SK-N-SH treated with all-trans-retinoic acid at 6 μM for 48 hours (cell line): ENCODE data around the gene SLC17A9.

Source experiments
- ARNTL ChIP-seq: fragments of 450-650 bp; formaldehyde crosslinking; IDR thresholded peaks from 2 replicates; pipeline ENCODE4 v1.5.0; 2020; ENCODE audit warnings: low read depth, mild to moderate bottlenecking, moderate library complexity, borderline replicate concordance
- CSDC2 ChIP-seq: fragments of 250-450 bp; sonication (Bioruptor Pico); IDR thresholded peaks from 2 replicates; pipeline ENCODE4 v1.5.0; 2020; ENCODE audit warnings: mild to moderate bottlenecking, moderate library complexity
- GLIS3 ChIP-seq: fragments of 250-450 bp; sonication (Bioruptor Pico); IDR thresholded peaks from 2 replicates; pipeline ENCODE4 v1.5.0; 2020; ENCODE audit warnings: mild to moderate bottlenecking, moderate library complexity
- OSR1 ChIP-seq: fragments of 250-450 bp; sonication (Bioruptor Pico); IDR thresholded peaks from 2 replicates; pipeline ENCODE4 v1.8.0; 2022; ENCODE audit warnings: moderate library complexity, mild to moderate bottlenecking, inconsistent platforms
- RARB ChIP-seq: fragments of 250-450 bp; sonication (Bioruptor Pico); IDR thresholded peaks from 2 replicates; pipeline ENCODE4 v1.8.0; 2021; ENCODE audit warnings: mild to moderate bottlenecking, moderate library complexity
- ZFP30 ChIP-seq: fragments of 450-650 bp; formaldehyde crosslinking; IDR thresholded peaks from 2 replicates; pipeline ENCODE4 v1.5.0; 2022; ENCODE audit warnings: mild to moderate bottlenecking, moderate library complexity
- ZNF565 ChIP-seq: fragments of 450-650 bp; formaldehyde crosslinking; conservative IDR thresholded peaks from 2 replicates; pipeline ENCODE4 v1.5.0; 2020; ENCODE audit warnings: low read depth, mild to moderate bottlenecking, moderate library complexity
- TF ChIP-seq, protein P1 (sequence below): fragments of 250-450 bp; sonication (Bioruptor Pico); IDR thresholded peaks from 2 replicates; pipeline ENCODE4 v1.5.1; 2021; ENCODE audit warnings: mild to moderate bottlenecking, moderate library complexity
- TF ChIP-seq, protein P2 (sequence below): fragments of 250-450 bp; sonication (Bioruptor Pico); IDR thresholded peaks from 2 replicates; pipeline ENCODE4 v1.5.1; 2020; ENCODE audit warnings: low read depth, mild to moderate bottlenecking, moderate library complexity
- TF ChIP-seq, protein P3 (sequence below): fragments of 250-450 bp; sonication (Bioruptor Pico); IDR thresholded peaks from 2 replicates; pipeline ENCODE4 v1.8.0; 2020; ENCODE audit warnings: mild to moderate bottlenecking, moderate library complexity, borderline replicate concordance

DNA sequence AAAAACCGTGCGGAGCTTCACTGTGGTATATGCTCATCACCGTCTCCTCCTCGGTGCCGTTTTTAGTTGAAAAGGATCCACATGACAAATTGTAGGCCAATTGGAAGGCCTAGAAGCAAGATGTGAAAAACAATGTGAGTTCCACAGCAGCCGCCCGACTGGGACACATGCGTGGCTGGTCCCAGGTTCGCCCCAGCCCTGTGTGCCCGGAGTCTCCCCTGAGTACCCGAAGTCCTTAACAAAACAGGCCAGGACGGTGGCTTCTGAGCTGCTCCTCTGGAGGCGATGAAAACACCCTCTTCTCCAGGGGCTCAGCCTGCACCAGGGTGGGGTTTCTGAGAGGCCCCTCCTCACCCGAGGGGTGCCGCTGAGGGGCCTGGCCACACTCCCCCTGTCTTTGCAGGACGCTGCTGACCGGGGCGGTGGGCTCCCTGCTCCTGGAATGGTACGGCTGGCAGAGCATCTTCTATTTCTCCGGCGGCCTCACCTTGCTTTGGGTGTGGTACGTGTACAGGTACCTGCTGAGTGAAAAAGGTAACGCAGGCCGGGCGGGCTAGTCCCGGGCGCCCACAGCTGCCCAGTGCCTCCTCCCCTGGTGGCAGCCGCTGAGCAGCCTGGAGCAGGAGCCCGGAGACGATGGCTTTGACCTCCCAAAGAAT lies 9.8 kb downstream of the SLC17A9 start:
- TF ChIP-seq, protein P1, sequence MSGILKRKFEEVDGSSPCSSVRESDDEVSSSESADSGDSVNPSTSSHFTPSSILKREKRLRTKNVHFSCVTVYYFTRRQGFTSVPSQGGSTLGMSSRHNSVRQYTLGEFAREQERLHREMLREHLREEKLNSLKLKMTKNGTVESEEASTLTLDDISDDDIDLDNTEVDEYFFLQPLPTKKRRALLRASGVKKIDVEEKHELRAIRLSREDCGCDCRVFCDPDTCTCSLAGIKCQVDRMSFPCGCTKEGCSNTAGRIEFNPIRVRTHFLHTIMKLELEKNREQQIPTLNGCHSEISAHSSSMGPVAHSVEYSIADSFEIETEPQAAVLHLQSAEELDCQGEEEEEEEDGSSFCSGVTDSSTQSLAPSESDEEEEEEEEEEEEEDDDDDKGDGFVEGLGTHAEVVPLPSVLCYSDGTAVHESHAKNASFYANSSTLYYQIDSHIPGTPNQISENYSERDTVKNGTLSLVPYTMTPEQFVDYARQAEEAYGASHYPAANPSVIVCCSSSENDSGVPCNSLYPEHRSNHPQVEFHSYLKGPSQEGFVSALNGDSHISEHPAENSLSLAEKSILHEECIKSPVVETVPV (CRISPR knock-in tag) = no peak
- TF ChIP-seq, protein P2, sequence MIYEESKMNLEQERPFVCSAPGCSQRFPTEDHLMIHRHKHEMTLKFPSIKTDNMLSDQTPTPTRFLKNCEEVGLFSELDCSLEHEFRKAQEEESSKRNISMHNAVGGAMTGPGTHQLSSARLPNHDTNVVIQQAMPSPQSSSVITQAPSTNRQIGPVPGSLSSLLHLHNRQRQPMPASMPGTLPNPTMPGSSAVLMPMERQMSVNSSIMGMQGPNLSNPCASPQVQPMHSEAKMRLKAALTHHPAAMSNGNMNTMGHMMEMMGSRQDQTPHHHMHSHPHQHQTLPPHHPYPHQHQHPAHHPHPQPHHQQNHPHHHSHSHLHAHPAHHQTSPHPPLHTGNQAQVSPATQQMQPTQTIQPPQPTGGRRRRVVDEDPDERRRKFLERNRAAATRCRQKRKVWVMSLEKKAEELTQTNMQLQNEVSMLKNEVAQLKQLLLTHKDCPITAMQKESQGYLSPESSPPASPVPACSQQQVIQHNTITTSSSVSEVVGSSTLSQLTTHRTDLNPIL (CRISPR knock-in tag) = no peak
- TF ChIP-seq ZFP30 (CRISPR knock-in tag) = no peak
- no peak for TF ChIP-seq RARB (CRISPR knock-in tag)
- TF ChIP-seq CSDC2 (CRISPR knock-in tag) = no peak
- no peak for TF ChIP-seq GLIS3 (CRISPR knock-in tag)
- no peak for TF ChIP-seq ARNTL (CRISPR knock-in tag)
- TF ChIP-seq, protein P3, sequence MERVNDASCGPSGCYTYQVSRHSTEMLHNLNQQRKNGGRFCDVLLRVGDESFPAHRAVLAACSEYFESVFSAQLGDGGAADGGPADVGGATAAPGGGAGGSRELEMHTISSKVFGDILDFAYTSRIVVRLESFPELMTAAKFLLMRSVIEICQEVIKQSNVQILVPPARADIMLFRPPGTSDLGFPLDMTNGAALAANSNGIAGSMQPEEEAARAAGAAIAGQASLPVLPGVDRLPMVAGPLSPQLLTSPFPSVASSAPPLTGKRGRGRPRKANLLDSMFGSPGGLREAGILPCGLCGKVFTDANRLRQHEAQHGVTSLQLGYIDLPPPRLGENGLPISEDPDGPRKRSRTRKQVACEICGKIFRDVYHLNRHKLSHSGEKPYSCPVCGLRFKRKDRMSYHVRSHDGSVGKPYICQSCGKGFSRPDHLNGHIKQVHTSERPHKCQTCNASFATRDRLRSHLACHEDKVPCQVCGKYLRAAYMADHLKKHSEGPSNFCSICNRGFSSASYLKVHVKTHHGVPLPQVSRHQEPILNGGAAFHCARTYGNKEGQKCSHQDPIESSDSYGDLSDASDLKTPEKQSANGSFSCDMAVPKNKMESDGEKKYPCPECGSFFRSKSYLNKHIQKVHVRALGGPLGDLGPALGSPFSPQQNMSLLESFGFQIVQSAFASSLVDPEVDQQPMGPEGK (CRISPR knock-in tag) = no peak
- TF ChIP-seq ZNF565 (CRISPR knock-in tag) = no peak
- no peak for TF ChIP-seq OSR1 (CRISPR knock-in tag)
